Gastrocnemius medialis (tissue), 4 donors: ENCODE data around the gene GRM5. TPM values are rescaled to one million over a fixed set of nuclear protein-coding genes. Genes with fewer than 3 reads are reported as not detected.

Source experiments
- ATAC-seq, 2 donors: fragments of 150-250 bp; one replicate each; pipeline ENCODE4 v1.9.1; 2016
- DNase-seq, 2 donors: peaks; one replicate each; pipeline ENCODE4 v3.0.0-alpha.2; 2019
- H3K27ac ChIP-seq, 4 donors: fragments of 200-600 bp; sonication (generic); 1 replicate in 1 of 4; 2 replicates in 3 of 4; pipeline ENCODE4 v1.5.1; 2016 to 2018; ENCODE audit warnings: mild to moderate bottlenecking in 2 of 4, moderate library complexity in 1 of 4
- H3K27me3 ChIP-seq, 3 donors: fragments of 200-600 bp; sonication (generic) in 2 of 3; 1 replicate in 1 of 3; 2 replicates in 2 of 3; pipeline versions ENCODE4 v1.5.1 to v1.6.0; 2016 to 2019; ENCODE audit warnings: mild to moderate bottlenecking in 1 of 3, moderate library complexity in 1 of 3
- H3K36me3 ChIP-seq, 2 donors: fragments of 200-600 bp; sonication (generic) in 1 of 2; one replicate each; pipeline ENCODE4 v1.5.1; 2017 to 2018
- H3K4me1 ChIP-seq, 2 donors: fragments of 200-600 bp; sonication (generic) in 1 of 2; one replicate each; pipeline ENCODE4 v1.5.1; 2016 to 2017; ENCODE audit warnings: mild to moderate bottlenecking in 2 of 2
- H3K4me3 ChIP-seq, 4 donors: fragments of 200-600 bp; sonication (generic) in 3 of 4; 1 replicate in 1 of 4; 2 replicates in 3 of 4; pipeline ENCODE4 v1.5.1; 2016 to 2019; ENCODE audit warnings: mild to moderate bottlenecking in 2 of 4
- H3K9me3 ChIP-seq, 3 donors: fragments of 200-600 bp; sonication (generic) in 2 of 3; 1 replicate in 1 of 3; 2 replicates in 2 of 3; pipeline ENCODE4 v1.5.1; 2016 to 2019
- POLR2A ChIP-seq, 2 donors: fragments of 450-650 bp; IDR thresholded peaks; one replicate each; pipeline ENCODE4 v1.6.1; 2017; ENCODE audit warnings: antibody characterized with exemption in 2 of 2, mild to moderate bottlenecking in 2 of 2, moderate library complexity in 2 of 2
- in situ Hi-C, 4 donors: fragments of 200-750 bp; cut with MboI; loops; one replicate each; pipeline versions ENCODE4 v1.15.0 to v1.8.0; 2017; ENCODE audit warnings: low sequenced_read_pairs in 4 of 4
- intact Hi-C: fragments of 100-400 bp; cut with DNase I; formaldehyde crosslinking; loops from one replicate; pipeline ENCODE4 v1.15.1; 2023; ENCODE audit warnings: low total_unique reads
- total RNA-seq, 4 donors: library from RNA; depleted of rRNA; stranded (reverse); fragments of >200 nt; gene quantifications; one replicate each; pipeline versions ENCODE4 v1.1.0 to v1.2.3, GENCODE V29; 2016
- TF ChIP-seq, protein P1 (sequence below), 5 experiments: fragments of 450-650 bp in 3 of 5; fragments of 200-600 bp in 2 of 5; sonication (generic) in 2 of 5; IDR thresholded peaks in 4 of 5; conservative IDR thresholded peaks in 1 of 5; 1 replicate in 4 of 5; 2 replicates in 1 of 5; pipeline ENCODE4 v1.5.1; 2016 to 2019; ENCODE audit warnings: antibody characterized with exemption in 5 of 5, mild to moderate bottlenecking in 3 of 5, moderate library complexity in 3 of 5

Gene GRM5
- total RNA-seq, 4 donors from 2014 or later = not detected

GRCh38 chr11:88489030-88489429, 576.8 kb downstream of the GRM5 start:
- Histone ChIP-seq H3K9me3 (no peaks in the 10 kb centered on the region), H3K4me3 (no peak overlapping the region), H3K4me1 (no peaks in the 10 kb centered on the region), H3K27ac (no peak overlapping the region), H3K36me3 (no peaks in the 10 kb centered on the region), H3K27me3 (no peaks in the 10 kb centered on the region)
- no peak for DNase-seq
- ATAC-seq = no peak
- no peak for TF ChIP-seq POLR2A (IDR thresholded peaks at IDR 0.05)
- TF ChIP-seq, protein P1, sequence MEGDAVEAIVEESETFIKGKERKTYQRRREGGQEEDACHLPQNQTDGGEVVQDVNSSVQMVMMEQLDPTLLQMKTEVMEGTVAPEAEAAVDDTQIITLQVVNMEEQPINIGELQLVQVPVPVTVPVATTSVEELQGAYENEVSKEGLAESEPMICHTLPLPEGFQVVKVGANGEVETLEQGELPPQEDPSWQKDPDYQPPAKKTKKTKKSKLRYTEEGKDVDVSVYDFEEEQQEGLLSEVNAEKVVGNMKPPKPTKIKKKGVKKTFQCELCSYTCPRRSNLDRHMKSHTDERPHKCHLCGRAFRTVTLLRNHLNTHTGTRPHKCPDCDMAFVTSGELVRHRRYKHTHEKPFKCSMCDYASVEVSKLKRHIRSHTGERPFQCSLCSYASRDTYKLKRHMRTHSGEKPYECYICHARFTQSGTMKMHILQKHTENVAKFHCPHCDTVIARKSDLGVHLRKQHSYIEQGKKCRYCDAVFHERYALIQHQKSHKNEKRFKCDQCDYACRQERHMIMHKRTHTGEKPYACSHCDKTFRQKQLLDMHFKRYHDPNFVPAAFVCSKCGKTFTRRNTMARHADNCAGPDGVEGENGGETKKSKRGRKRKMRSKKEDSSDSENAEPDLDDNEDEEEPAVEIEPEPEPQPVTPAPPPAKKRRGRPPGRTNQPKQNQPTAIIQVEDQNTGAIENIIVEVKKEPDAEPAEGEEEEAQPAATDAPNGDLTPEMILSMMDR (IDR thresholded peaks at IDR 0.05 in 4 of 5, conservative IDR thresholded peaks at IDR 0.05 in 1 of 5) = no peak
- in situ Hi-C loops = no loop called here
- intact Hi-C loops = no loop called here

DNA sequence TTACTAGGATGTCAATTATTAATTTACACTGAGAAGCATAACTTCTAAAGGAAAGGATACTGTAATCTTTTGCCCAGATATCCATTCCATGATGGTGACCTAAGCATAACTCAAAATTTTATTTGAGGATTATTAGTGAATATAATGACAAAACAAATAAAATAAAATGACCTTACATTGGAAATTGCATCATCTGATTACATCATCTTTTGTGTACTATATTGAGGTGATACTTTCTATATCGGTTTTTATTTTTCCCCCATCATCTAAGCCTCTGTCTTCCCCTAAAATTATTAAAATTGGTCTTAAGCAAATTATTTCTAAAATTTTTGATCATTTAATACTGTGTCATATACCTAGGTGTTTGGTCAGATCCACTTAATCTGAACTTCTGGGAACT, 578.1 kb downstream of the GRM5 start:
- TF ChIP-seq POLR2A (IDR thresholded peaks at IDR 0.05) = no peak
- TF ChIP-seq, protein P1 (IDR thresholded peaks at IDR 0.05 in 4 of 5, conservative IDR thresholded peaks at IDR 0.05 in 1 of 5) = no peak
- no peak overlapping the region for H3K4me3 ChIP-seq

DNA sequence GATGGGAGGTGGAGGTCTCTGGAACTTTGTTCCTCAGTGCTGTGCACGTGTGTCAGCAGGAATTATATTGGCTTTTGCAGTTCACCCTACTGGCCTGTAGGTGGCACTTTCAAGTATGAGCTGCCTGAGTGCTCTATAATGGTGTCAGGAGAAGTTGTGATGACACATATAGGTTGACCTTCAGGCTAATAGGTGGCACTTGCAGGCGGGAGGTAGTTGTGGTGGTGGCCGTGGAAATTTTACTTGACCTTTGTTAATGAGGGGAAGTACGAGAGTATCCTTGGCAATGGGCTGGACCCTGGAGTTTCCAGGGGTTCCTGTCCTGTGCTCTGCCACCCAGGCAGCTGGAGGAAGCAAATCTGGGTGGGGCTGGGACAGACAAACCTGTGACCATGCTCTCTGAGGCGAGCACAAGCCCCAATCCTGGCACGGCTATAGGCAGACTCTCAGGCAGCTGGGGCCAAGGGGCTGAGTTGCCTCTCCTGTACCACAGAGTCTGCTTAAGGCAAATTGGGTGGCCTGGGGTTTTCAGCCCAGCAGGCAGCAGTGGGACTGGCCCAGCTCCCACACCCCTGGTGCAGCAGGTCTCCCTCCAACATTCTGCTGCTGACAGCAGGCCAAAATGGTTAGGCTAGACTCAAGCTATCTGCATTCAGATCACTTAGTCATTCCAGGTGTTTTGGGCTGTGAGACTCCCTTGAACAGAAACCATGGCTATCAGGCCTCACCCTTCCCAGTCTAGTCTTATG, 580.7 kb downstream of the GRM5 start:
- Histone ChIP-seq H3K36me3 (no peaks in the 10 kb centered on the region), H3K27ac (no peak overlapping the region), H3K4me1 (no peaks in the 10 kb centered on the region), H3K27me3 (no peaks in the 10 kb centered on the region), H3K4me3 (no peak overlapping the region), H3K9me3 (no peaks in the 10 kb centered on the region)
- in situ Hi-C loops (no loop called here), intact Hi-C loops (no loop called here)
- ATAC-seq = no peak
- DNase-seq = no peak
- TF ChIP-seq POLR2A (IDR thresholded peaks at IDR 0.05) = no peak
- TF ChIP-seq, protein P1 (IDR thresholded peaks at IDR 0.05 in 4 of 5, conservative IDR thresholded peaks at IDR 0.05 in 1 of 5) = peak in 3 of 5 experiments; percentile 23 to 42 (median 29)

More for the DNA sequence above, 578.1 kb downstream of the GRM5 start:
- Histone ChIP-seq H3K4me1 (no peaks in the 10 kb centered on the region), H3K27ac (no peak overlapping the region), H3K27me3 (no peaks in the 10 kb centered on the region), H3K36me3 (no peaks in the 10 kb centered on the region), H3K9me3 (no peaks in the 10 kb centered on the region)
- in situ Hi-C loops (no loop called here), intact Hi-C loops (no loop called here)
- no peak for ATAC-seq
- DNase-seq = no peak

- intact Hi-C loops = no loop called here
Measured at GRCh38 chr11:88482871-88483301, 582.9 kb downstream of the GRM5 start.

DNA sequence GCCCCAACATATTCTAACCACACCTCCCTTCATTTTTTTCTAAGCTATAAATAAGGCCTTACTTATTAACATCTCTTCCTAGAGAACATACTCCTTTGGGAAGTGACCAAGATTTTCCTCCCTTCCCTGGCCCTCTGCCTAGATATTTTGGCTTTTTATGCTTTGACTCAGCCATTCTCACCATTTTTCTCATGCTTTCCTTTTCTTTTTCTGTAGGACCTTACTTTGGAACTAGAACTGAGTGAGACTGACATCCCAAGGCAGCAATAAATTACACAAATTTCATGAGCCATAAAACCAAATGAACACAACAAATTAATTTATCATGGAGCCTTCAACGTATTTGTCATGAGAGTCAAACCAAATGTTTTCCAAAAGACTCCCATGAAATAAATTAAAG, 585.6 kb downstream of the GRM5 start:
- intact Hi-C loops = no loop called here

More at GRCh38 chr11:88482871-88483301, 582.9 kb downstream of the GRM5 start:
- Histone ChIP-seq H3K27me3 (no peaks in the 10 kb centered on the region), H3K4me1 (no peaks in the 10 kb centered on the region), H3K27ac (no peak overlapping the region), H3K4me3 (no peak overlapping the region), H3K36me3 (no peaks in the 10 kb centered on the region), H3K9me3 (no peaks in the 10 kb centered on the region)
- in situ Hi-C loops = no loop called here
- ATAC-seq = no peak
- TF ChIP-seq POLR2A (IDR thresholded peaks at IDR 0.05) = no peak
- DNase-seq = no peak

More for the DNA sequence above, 585.6 kb downstream of the GRM5 start:
- ATAC-seq (peak in 1 of 2 donors; percentile 45), DNase-seq (no peak)
- H3K9me3 ChIP-seq = no peaks in the 10 kb centered on the region
- no peak overlapping the region for H3K4me3 ChIP-seq
- peaks cover 0 to 6% of the 10 kb centered on the region in 2 donors for H3K4me1 ChIP-seq
- TF ChIP-seq POLR2A (IDR thresholded peaks at IDR 0.05) = no peak
- TF ChIP-seq, protein P1 (IDR thresholded peaks at IDR 0.05 in 4 of 5, conservative IDR thresholded peaks at IDR 0.05 in 1 of 5) = no peak
- no peaks in the 10 kb centered on the region for H3K27me3 ChIP-seq
- no peak overlapping the region for H3K27ac ChIP-seq
- in situ Hi-C loops = no loop called here
- no peaks in the 10 kb centered on the region for H3K36me3 ChIP-seq
